ENCODE results near the gene IGF2BP3. TPM values are rescaled to one million over a fixed set of nuclear protein-coding genes. Genes with fewer than 3 reads are reported as not detected.
"Not testable (repeated sequence)": the region's sequence is repeated elsewhere in the genome, so short reads cannot be mapped to it uniquely, and the experiment has no call there.

Gene IGF2BP3
- total RNA-seq, 1 donor from 2014 or later = not detected

DNA sequence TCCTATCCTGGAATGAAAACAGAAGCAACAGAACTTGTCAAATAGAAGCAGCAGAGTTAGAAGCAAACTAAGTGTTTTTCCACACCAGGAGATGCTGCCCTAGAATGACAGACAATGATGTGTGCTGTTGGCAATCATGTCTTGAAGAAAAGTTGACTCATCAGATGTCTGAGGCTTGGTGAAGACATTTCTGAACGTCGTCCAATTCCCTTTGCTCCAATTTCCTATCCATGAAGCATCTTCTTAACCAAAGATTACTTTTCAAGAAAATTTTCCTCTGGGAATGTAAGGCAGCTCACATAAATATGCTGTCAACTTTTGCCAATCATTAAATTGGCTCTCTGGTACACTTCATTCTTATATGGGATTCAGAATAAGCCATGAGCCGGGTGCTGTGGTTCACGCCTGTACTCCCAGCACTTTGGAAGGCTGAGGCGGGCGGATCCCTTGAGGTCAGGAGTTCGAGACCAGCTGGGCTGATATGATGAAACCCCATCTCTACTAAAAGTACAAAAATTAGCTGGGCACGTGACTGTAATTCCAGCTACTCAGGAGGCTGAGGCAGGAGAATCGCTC is 136.5 kb downstream of the IGF2BP3 start:
- intact Hi-C loops (cut with DNase I) = no loop called here
- ATAC-seq (peak; percentile 61), DNase-seq (ENCODE audit: missing footprints) (no peak)

GRCh38 chr7:23332910-23333612 is 137.2 kb downstream of the IGF2BP3 start:
- DNase-seq (ENCODE audit: missing footprints) (peak; percentile 74), ATAC-seq (peak; percentile 71)
- intact Hi-C loops (cut with DNase I) = no loop called here

DNA sequence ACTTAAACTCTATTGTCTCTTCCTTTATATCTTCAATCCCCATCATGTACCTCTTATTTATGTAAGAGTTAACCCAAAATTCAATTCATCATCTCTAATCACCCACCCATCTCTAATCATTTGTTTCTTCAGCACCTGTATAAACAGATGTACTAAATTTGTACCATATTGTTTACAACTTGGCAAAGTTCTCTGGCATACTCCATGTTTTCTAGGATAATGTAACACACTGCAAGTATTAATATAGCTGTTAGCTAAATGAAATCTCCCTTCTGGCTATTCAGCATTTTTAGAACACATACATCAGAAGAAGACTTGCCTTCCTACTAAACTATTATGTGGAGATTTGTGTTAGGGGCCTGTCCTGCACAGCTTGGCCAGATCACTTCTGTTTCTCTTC is 138.1 kb downstream of the IGF2BP3 start:
- no peak for ATAC-seq

DNA sequence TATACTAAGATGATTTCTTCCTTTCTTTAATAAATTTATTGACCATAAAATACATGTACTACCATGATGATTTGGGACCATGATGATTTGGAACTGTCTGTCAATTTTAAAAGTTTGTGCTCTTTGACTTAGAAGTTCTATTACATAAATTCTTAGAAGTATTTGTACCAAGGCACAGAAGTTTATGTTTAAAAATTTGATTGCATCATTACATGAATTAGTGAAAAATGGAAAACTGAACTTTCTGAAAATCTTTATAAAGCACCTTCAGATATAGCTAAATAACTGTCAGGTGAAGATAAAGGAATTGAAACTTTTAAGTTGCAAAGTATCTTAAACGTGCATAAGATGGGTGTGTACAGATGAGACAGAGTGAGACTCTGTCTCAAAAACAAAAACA is 139.2 kb downstream of the IGF2BP3 start:
- DNase-seq (ENCODE audit: missing footprints) (no peak), ATAC-seq (no peak)
- intact Hi-C loops (cut with DNase I) = no loop called here

More for the DNA sequence above, 138.1 kb downstream of the IGF2BP3 start:
- intact Hi-C loops (cut with DNase I) = no loop called here
- DNase-seq (ENCODE audit: missing footprints) = no peak

GRCh38 chr7:23315366-23315765 is 154.9 kb downstream of the IGF2BP3 start:
- no peak for DNase-seq (ENCODE audit: missing footprints)
- no peak for ATAC-seq
- intact Hi-C loops (cut with DNase I) = no loop called here

DNA sequence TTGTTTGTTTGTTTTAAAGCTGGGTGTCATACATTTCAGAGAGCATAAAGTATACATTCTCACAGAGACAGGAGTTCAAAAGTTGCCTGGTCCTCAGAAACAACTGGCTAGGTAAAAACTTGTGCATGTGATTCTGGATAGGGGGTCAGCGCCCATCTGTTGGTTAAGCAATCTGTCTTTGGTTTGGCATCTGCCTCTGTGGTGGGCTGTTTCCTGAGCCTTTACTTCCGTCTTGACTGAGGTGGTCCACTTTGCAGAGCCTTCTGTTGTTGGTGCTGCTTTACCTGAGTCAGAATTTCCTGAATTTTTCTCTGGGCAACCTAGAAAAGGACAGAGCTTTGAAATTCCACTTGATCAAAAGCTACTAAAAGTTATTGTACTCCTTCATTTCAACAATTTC is 158.2 kb downstream of the IGF2BP3 start:
- ATAC-seq; intact Hi-C loops (cut with DNase I); DNase-seq (ENCODE audit: missing footprints): not testable (repeated sequence)

DNA sequence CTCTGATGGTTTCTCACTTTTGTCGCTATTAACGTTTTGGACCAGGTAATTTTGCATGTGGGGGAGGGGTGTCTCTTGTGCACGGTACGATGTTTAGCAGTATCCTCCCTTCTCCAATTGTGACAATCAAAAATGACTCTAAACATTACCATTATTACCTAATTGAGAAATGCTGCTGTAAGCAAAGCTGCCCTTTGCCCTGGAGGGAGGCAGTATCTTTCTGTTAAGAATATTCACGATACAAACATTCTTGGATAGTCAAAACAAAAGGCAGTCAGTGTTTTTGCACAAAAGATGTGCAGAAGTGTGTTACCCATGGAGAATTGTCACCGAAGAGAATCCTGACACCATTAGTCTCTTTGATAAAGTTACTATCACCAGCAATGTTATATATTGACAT is 161.5 kb downstream of the IGF2BP3 start:
- DNase-seq (ENCODE audit: missing footprints) = no peak
- ATAC-seq = no peak
- intact Hi-C loops (cut with DNase I) = no loop called here

- ATAC-seq (no peak), DNase-seq (ENCODE audit: missing footprints) (no peak)
- intact Hi-C loops (cut with DNase I) = no loop called here
Observed at GRCh38 chr7:23306936-23307521, 163.3 kb downstream of the IGF2BP3 start.

- intact Hi-C loops (cut with DNase I) = no loop called here
- ATAC-seq = no peak
Observed at GRCh38 chr7:23299770-23300300, 170.5 kb downstream of the IGF2BP3 start.

GRCh38 chr7:23298885-23299769 is 171.2 kb downstream of the IGF2BP3 start, which contains the start of gene MALSU1:
TSS of gene MALSU1 (plus strand) at chr7:23299339. CDS start at chr7:23299353, 14 bp downstream.
- DNase-seq (ENCODE audit: missing footprints) = peak; percentile 99
- ATAC-seq = peak; percentile 99
- intact Hi-C loops (cut with DNase I) = no loop called here

More at GRCh38 chr7:23299770-23300300, 170.5 kb downstream of the IGF2BP3 start:
- DNase-seq (ENCODE audit: missing footprints) = no peak

GRCh38 chr7:23298141-23298881 is 172.0 kb downstream of the IGF2BP3 start:
- intact Hi-C loops (cut with DNase I) = no loop called here
- ATAC-seq = no peak
- DNase-seq (ENCODE audit: missing footprints) = no peak

- intact Hi-C loops (cut with DNase I) = no loop called here
- ATAC-seq (no peak), DNase-seq (ENCODE audit: missing footprints) (no peak)
Observed at GRCh38 chr7:23295401-23295697, 174.9 kb downstream of the IGF2BP3 start.

DNA sequence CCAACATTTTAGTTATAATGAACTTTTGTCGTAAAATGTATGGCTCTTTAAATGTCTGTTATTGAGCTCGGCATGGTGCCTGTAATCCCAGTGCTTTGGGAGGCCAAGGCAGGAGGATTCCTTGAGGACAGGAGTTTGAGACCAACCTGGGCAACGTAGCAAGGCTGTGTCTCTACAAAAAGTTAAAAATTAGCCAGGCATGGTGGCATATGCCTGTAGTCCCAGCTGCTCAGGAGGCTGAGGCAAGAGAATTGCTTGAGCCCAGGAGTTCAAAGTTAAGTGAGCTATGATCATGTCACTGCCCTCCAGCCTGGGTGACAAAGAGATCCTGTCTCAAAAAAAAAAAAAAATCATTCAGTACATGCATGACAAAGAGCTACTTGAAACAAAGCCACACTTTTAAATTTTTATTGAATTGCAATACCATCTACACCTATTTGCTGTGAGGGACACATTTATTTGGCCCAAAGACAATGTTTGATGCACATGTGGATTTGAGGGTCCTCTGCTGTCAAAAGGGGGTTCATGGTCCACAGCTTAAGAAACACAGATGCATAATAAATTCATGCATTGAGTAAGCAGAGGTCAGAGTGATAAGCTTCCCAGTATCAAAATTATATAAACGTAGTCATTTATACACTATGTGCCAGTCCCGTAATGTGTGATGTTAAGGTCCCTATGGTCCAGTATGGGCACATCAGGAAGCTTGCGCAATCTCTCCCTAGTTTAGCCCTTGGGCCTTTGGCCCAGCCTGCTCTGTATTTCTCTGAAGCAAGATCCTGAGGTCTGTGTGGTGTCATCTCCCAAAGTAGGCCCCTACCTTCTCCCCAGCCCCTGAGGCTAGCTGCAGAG is 175.5 kb downstream of the IGF2BP3 start:
- no peak for ATAC-seq
- DNase-seq (ENCODE audit: missing footprints) = no peak
- intact Hi-C loops (cut with DNase I) = no loop called here

- DNase-seq (ENCODE audit: missing footprints) (no peak), ATAC-seq (no peak)
- intact Hi-C loops (cut with DNase I) = no loop called here
Observed at GRCh38 chr7:23293500-23294073, 176.7 kb downstream of the IGF2BP3 start.

DNA sequence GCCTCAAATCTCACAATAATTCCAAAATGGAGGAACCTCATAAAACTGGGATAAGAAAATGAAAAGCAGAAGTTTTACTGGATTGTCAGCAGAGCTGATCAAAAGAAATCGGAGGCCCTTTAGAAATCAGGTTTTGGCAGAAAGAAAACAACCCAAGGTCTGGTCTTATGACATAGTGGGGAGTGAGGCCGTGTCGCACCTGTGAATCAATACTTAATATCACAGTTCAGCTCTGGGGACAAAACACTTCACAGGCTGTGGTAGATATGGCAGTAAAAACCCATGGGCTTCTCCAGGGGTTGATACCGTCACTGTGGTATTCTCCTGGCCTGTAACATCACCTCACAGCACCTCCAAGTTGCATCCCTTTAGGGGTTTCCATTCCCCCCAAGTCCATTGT is 177.7 kb downstream of the IGF2BP3 start:
- no peak for ATAC-seq
- no peak for DNase-seq (ENCODE audit: missing footprints)
- intact Hi-C loops (cut with DNase I) = no loop called here

DNA sequence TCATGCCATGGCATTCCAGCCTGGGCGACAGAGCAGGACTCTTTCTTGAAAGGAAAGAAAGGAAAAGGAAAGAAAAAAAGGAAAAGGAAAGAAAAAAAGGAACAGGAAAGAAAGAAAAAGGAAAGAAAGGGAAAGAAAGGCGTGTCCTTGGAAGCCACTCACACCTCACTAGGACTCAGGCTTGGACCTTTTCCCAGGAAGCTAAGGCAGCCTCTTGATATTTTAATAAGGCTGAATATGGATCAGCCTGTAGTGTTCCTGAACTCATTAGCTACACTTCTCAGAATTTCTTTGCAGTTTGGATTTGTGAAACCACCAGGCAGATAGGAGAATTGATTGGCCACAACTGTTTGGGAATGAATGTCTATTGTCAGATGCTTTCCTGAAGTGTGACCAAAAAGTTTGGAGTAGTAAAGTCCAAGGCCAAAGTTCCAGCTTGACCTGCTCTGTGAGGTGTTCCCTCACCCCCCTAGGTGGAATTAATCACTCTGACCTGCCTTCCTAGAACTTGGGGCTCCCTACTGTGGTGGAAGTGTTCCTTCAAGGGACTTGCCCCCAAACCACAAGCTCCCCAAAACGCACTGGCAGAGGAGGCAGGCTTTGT is 178.2 kb downstream of the IGF2BP3 start:
- intact Hi-C loops (cut with DNase I) = no loop called here
- no peak for ATAC-seq
- DNase-seq (ENCODE audit: missing footprints) = no peak

GRCh38 chr7:23290993-23291392 is 179.3 kb downstream of the IGF2BP3 start:
- intact Hi-C loops (cut with DNase I) = no loop called here
- no peak for ATAC-seq
- DNase-seq (ENCODE audit: missing footprints) = no peak

Measured in Right ventricle myocardium inferior (tissue), 1 donor.